Prostate gland (tissue), 2 donors: ENCODE data around the gene PM20D1.
"Not testable (repeated sequence)": the region's sequence is repeated elsewhere in the genome, so short reads cannot be mapped to it uniquely, and the experiment has no call there.

ENCODE experiments used
- CTCF ChIP-seq, 4 experiments: fragments of 200-600 bp in 2 of 4; fragments of 450-650 bp in 2 of 4; sonication (generic) in 2 of 4; IDR thresholded peaks; 1 replicate in 3 of 4; 2 replicates in 1 of 4; pipeline ENCODE4 v1.5.1; 2016 to 2019; ENCODE audit warnings: antibody characterized with exemption in 4 of 4, mild to moderate bottlenecking in 2 of 4, moderate library complexity in 2 of 4
- POLR2A ChIP-seq: fragments of 450-650 bp; IDR thresholded peaks from one replicate; pipeline ENCODE4 v1.6.1; 2016; ENCODE audit warnings: antibody characterized with exemption, mild to moderate bottlenecking

GRCh38 chr1:205873148-205873547 lies 23.2 kb upstream of the PM20D1 start:
- TF ChIP-seq POLR2A; CTCF (IDR thresholded peaks at IDR 0.05): not testable (repeated sequence)
